Naive B cell (primary cell): ENCODE data around the gene GNG12. TPM values are rescaled to one million over a fixed set of nuclear protein-coding genes. Genes with fewer than 3 reads are reported as not detected.

Experiments
- ATAC-seq, 2 donors: fragments of 150-1000 bp; cut with Tn5 transposase; 2 replicates each; pipeline ENCODE4 v1.10.0; 2021; ENCODE audit warnings: low read depth in 2 of 2, mild to moderate bottlenecking in 2 of 2, moderate library complexity in 2 of 2
- DNase-seq: peaks from one replicate; pipeline ENCODE4 v3.0.0; 2022
- H3K27ac Mint-ChIP-seq, 6 donors: one replicate each; pipeline ENCODE4 v1.8.0; 2020 to 2022; ENCODE audit warnings: mild to moderate bottlenecking in 6 of 6, mixed read lengths in 6 of 6, moderate library complexity in 5 of 6, inconsistent platforms in 2 of 6
- H3K27me3 Mint-ChIP-seq, 3 donors: one replicate each; pipeline ENCODE4 v1.8.0; 2021 to 2022; ENCODE audit warnings: mixed read lengths in 3 of 3, mild to moderate bottlenecking in 1 of 3
- H3K36me3 Mint-ChIP-seq, 2 donors: one replicate each; pipeline ENCODE4 v1.8.0; 2020 to 2022; ENCODE audit warnings: mixed read lengths in 2 of 2, inconsistent platforms in 1 of 2, mild to moderate bottlenecking in 1 of 2
- H3K4me1 Mint-ChIP-seq, 3 donors: one replicate each; pipeline ENCODE4 v1.8.0; 2020 to 2022; ENCODE audit warnings: mixed read lengths in 3 of 3, inconsistent platforms in 1 of 3, mild to moderate bottlenecking in 1 of 3, moderate library complexity in 1 of 3
- H3K4me3 Mint-ChIP-seq, 8 donors: one replicate each; pipeline ENCODE4 v1.8.0; 2020 to 2022; ENCODE audit warnings: mild to moderate bottlenecking in 8 of 8, mixed read lengths in 8 of 8, moderate library complexity in 8 of 8, inconsistent platforms in 2 of 8
- H3K9me3 Mint-ChIP-seq, 7 donors: one replicate each; pipeline ENCODE4 v1.8.0; 2020 to 2022; ENCODE audit warnings: mixed read lengths in 7 of 7, mild to moderate bottlenecking in 5 of 7, inconsistent platforms in 2 of 7, moderate library complexity in 1 of 7
- polyA plus RNA-seq, 6 donors: library from polyadenylated mRNA; unstranded; fragments of 300-500 nt; fragmentation: Illumina TruSeq; gene quantifications; one replicate each; pipeline ENCODE4 v1.2.3, GENCODE V29; 2021; ENCODE audit warnings: low read depth in 6 of 6

Gene GNG12
- polyA plus RNA-seq, 6 donors from 2014 or later = not detected

- Mint-ChIP-seq H3K4me3 (no peak overlapping the region), H3K36me3 (no peaks in the 10 kb centered on the region), H3K4me1 (no peaks in the 10 kb centered on the region), H3K27ac (no peak overlapping the region), H3K27me3 (peaks cover 6 to 24% (median 9%) of the 10 kb centered on the region in 3 donors), H3K9me3 (peaks cover 0 to 1% (median 0%) of the 10 kb centered on the region in 7 donors)
- no peak for ATAC-seq
- no peak for DNase-seq
Observed at GRCh38 chr1:67747671-67748546, 85.4 kb downstream of the GNG12 start.

- no peak for DNase-seq
- Mint-ChIP-seq H3K27me3 (peaks cover 6 to 24% (median 9%) of the 10 kb centered on the region in 3 donors), H3K36me3 (no peaks in the 10 kb centered on the region), H3K4me1 (no peaks in the 10 kb centered on the region), H3K27ac (no peak overlapping the region), H3K4me3 (no peak overlapping the region), H3K9me3 (peaks cover 0 to 1% (median 0%) of the 10 kb centered on the region in 7 donors)
- no peak for ATAC-seq
Observed at GRCh38 chr1:67745875-67746698, 87.2 kb downstream of the GNG12 start.

GRCh38 chr1:67743072-67743725, 90.1 kb downstream of the GNG12 start:
- Mint-ChIP-seq H3K4me1 (peaks cover 0 to 4% (median 0%) of the 10 kb centered on the region in 3 donors), H3K9me3 (peaks cover 0 to 1% (median 0%) of the 10 kb centered on the region in 7 donors), H3K36me3 (no peaks in the 10 kb centered on the region), H3K4me3 (no peak overlapping the region), H3K27me3 (peaks cover 6 to 15% (median 14%) of the 10 kb centered on the region in 3 donors), H3K27ac (peak overlapping the region in 1 of 6 donors; percentile 12)
- no peak for ATAC-seq
- no peak for DNase-seq

- H3K27me3 Mint-ChIP-seq = peaks cover 0 to 10% (median 5%) of the 10 kb centered on the region in 3 donors
- H3K27ac Mint-ChIP-seq = no peak overlapping the region
- H3K9me3 Mint-ChIP-seq = peaks cover 0 to 1% (median 0%) of the 10 kb centered on the region in 7 donors
- no peak overlapping the region for H3K4me3 Mint-ChIP-seq
- DNase-seq (no peak), ATAC-seq (no peak)
- no peaks in the 10 kb centered on the region for H3K36me3 Mint-ChIP-seq
- H3K4me1 Mint-ChIP-seq = peaks cover under 1 to 6% (median 1%) of the 10 kb centered on the region in 3 donors
Observed at GRCh38 chr1:67741736-67742135, 91.5 kb downstream of the GNG12 start.

- ATAC-seq (no peak), DNase-seq (no peak)
- no peak overlapping the region for H3K4me3 Mint-ChIP-seq
- H3K36me3 Mint-ChIP-seq = no peaks in the 10 kb centered on the region
- H3K9me3 Mint-ChIP-seq = peaks cover 0 to 1% (median 0%) of the 10 kb centered on the region in 7 donors
- H3K27ac Mint-ChIP-seq = no peak overlapping the region
- peaks cover 6 to 12% (median 8%) of the 10 kb centered on the region in 3 donors for H3K4me1 Mint-ChIP-seq
- H3K27me3 Mint-ChIP-seq = peaks cover 0 to 10% (median 5%) of the 10 kb centered on the region in 3 donors
Observed at GRCh38 chr1:67741121-67741520, 92.1 kb downstream of the GNG12 start.

- peaks cover 0 to 10% (median 5%) of the 10 kb centered on the region in 3 donors for H3K27me3 Mint-ChIP-seq
- no peak overlapping the region for H3K4me3 Mint-ChIP-seq
- no peaks in the 10 kb centered on the region for H3K36me3 Mint-ChIP-seq
- ATAC-seq (no peak), DNase-seq (no peak)
- peaks cover 12 to 17% (median 13%) of the 10 kb centered on the region in 3 donors for H3K4me1 Mint-ChIP-seq
- peaks cover 0 to 1% (median 0%) of the 10 kb centered on the region in 7 donors for H3K9me3 Mint-ChIP-seq
- peak overlapping the region in 1 of 6 donors; percentile 41 for H3K27ac Mint-ChIP-seq
Observed at GRCh38 chr1:67740543-67740942, 92.7 kb downstream of the GNG12 start.

GRCh38 chr1:67739361-67739760, 93.9 kb downstream of the GNG12 start:
- Mint-ChIP-seq H3K4me1 (peaks cover 12 to 24% (median 20%) of the 10 kb centered on the region in 3 donors), H3K9me3 (peaks cover 0 to 1% (median 0%) of the 10 kb centered on the region in 7 donors), H3K36me3 (no peaks in the 10 kb centered on the region), H3K27ac (no peak overlapping the region), H3K27me3 (peaks cover 0 to 7% (median 5%) of the 10 kb centered on the region in 3 donors), H3K4me3 (no peak overlapping the region)
- ATAC-seq = no peak
- no peak for DNase-seq

GRCh38 chr1:67738401-67738800, 94.9 kb downstream of the GNG12 start:
- no peak for DNase-seq
- H3K27ac Mint-ChIP-seq = peak overlapping the region in 2 of 6 donors; percentile 32 to 33
- no peak for ATAC-seq
- H3K4me3 Mint-ChIP-seq = no peak overlapping the region
- H3K27me3 Mint-ChIP-seq = peaks cover 0 to 5% (median 3%) of the 10 kb centered on the region in 3 donors
- peaks cover 0 to 1% (median 0%) of the 10 kb centered on the region in 7 donors for H3K9me3 Mint-ChIP-seq
- no peaks in the 10 kb centered on the region for H3K36me3 Mint-ChIP-seq
- peaks cover 20 to 33% (median 26%) of the 10 kb centered on the region in 3 donors for H3K4me1 Mint-ChIP-seq

- Mint-ChIP-seq H3K9me3 (no peaks in the 10 kb centered on the region), H3K36me3 (no peaks in the 10 kb centered on the region), H3K27me3 (peaks cover 0 to 5% (median 0%) of the 10 kb centered on the region in 3 donors), H3K4me3 (no peak overlapping the region), H3K27ac (peak overlapping the region in 2 of 6 donors; percentile 29 to 32), H3K4me1 (peaks cover 24 to 33% (median 26%) of the 10 kb centered on the region in 3 donors)
- DNase-seq (no peak), ATAC-seq (no peak)
Observed at GRCh38 chr1:67737875-67738274, 95.4 kb downstream of the GNG12 start.

- DNase-seq = no peak
- Mint-ChIP-seq H3K4me1 (peaks cover 24 to 38% (median 26%) of the 10 kb centered on the region in 3 donors), H3K27ac (peak overlapping the region in 3 of 6 donors; percentile 26 to 86 (median 40)), H3K9me3 (no peaks in the 10 kb centered on the region), H3K27me3 (peaks cover 0 to 5% (median 0%) of the 10 kb centered on the region in 3 donors), H3K4me3 (peak overlapping the region in 7 of 8 donors; percentile 78 to 96 (median 85)), H3K36me3 (no peaks in the 10 kb centered on the region)
- ATAC-seq = no peak
Observed at GRCh38 chr1:67736750-67737149, 96.5 kb downstream of the GNG12 start.

- H3K27me3 Mint-ChIP-seq = peaks cover 0 to 5% (median 0%) of the 10 kb centered on the region in 3 donors
- DNase-seq = peak; percentile 21
- ATAC-seq = peak; percentile 90 to 92
- peaks cover 24 to 38% (median 26%) of the 10 kb centered on the region in 3 donors for H3K4me1 Mint-ChIP-seq
- H3K27ac Mint-ChIP-seq = peak overlapping the region; percentile 40 to 94 (median 91)
- H3K4me3 Mint-ChIP-seq = peak overlapping the region; percentile 78 to 96 (median 86)
- no peaks in the 10 kb centered on the region for H3K36me3 Mint-ChIP-seq
- no peaks in the 10 kb centered on the region for H3K9me3 Mint-ChIP-seq
Observed at GRCh38 chr1:67735806-67736627, 97.2 kb downstream of the GNG12 start.

GRCh38 chr1:67735206-67735605, 98.1 kb downstream of the GNG12 start:
- Mint-ChIP-seq H3K4me3 (peak overlapping the region in 4 of 8 donors; percentile 78 to 89 (median 86)), H3K27ac (peak overlapping the region in 1 of 6 donors; percentile 40)
- ATAC-seq = no peak

More at GRCh38 chr1:67735206-67735605, 98.1 kb downstream of the GNG12 start:
- no peaks in the 10 kb centered on the region for H3K36me3 Mint-ChIP-seq
- no peaks in the 10 kb centered on the region for H3K9me3 Mint-ChIP-seq
- peaks cover 0 to 5% (median 0%) of the 10 kb centered on the region in 3 donors for H3K27me3 Mint-ChIP-seq
- no peak for DNase-seq
- H3K4me1 Mint-ChIP-seq = peaks cover 24 to 38% (median 26%) of the 10 kb centered on the region in 3 donors
